GM23248 (cell line): ENCODE results near the gene SPOCK2. TPM values are rescaled to one million over a fixed set of nuclear protein-coding genes. Genes with fewer than 3 reads are reported as not detected.

Source experiments
- DNase-seq: peaks from one replicate; pipeline ENCODE4 v3.0.0-alpha.2; 2015
- H2AFZ ChIP-seq: fragments of 200-600 bp; sonication (generic); 2 replicates; pipeline ENCODE4 v1.6.1; 2016; ENCODE audit warnings: antibody characterized with exemption
- H3F3A ChIP-seq: fragments of 200-600 bp; sonication (generic); 2 replicates; pipeline ENCODE4 v1.6.1; 2016; ENCODE audit warnings: mild to moderate bottlenecking, antibody characterized with exemption, mixed run types; ENCODE audit not compliant: insufficient read depth
- H3K27ac ChIP-seq: fragments of 200-600 bp; sonication (generic); 2 replicates; pipeline ENCODE4 v1.5.1; 2016; ENCODE audit warnings: mild to moderate bottlenecking
- H3K27me3 ChIP-seq: fragments of 200-600 bp; sonication (generic); replicated peaks from 2 replicates; pipeline ENCODE4 v1.6.1; 2016; ENCODE audit warnings: mild to moderate bottlenecking; ENCODE audit not compliant: insufficient read depth
- H3K36me3 ChIP-seq: fragments of 200-600 bp; sonication (generic); 2 replicates; pipeline ENCODE4 v1.6.1; 2016; ENCODE audit warnings: low read depth, mild to moderate bottlenecking
- H3K4me1 ChIP-seq: fragments of 200-600 bp; sonication (generic); 2 replicates; pipeline ENCODE4 v1.6.1; 2016; ENCODE audit warnings: mild to moderate bottlenecking; ENCODE audit not compliant: insufficient read depth
- H3K4me2 ChIP-seq: fragments of 200-600 bp; sonication (generic); one replicate; pipeline ENCODE4 v1.6.1; 2016; ENCODE audit warnings: mild to moderate bottlenecking; ENCODE audit not compliant: unreplicated experiment
- H3K4me3 ChIP-seq: fragments of 200-600 bp; sonication (generic); 2 replicates; pipeline ENCODE4 v1.5.1; 2016; ENCODE audit warnings: mild to moderate bottlenecking
- H3K79me2 ChIP-seq: fragments of 200-600 bp; sonication (generic); 2 replicates; pipeline ENCODE4 v1.6.1; 2016; ENCODE audit warnings: mild to moderate bottlenecking; ENCODE audit not compliant: insufficient read depth
- H3K9ac ChIP-seq: fragments of 200-600 bp; sonication (generic); 2 replicates; pipeline ENCODE4 v1.6.1; 2016; ENCODE audit warnings: mild to moderate bottlenecking
- H3K9me2 ChIP-seq: fragments of 200-600 bp; sonication (generic); 2 replicates; pipeline ENCODE4 v1.6.1; 2016; ENCODE audit warnings: mixed run types, mild to moderate bottlenecking, moderate library complexity; ENCODE audit not compliant: insufficient read depth
- H3K9me3 ChIP-seq: fragments of 200-600 bp; sonication (generic); one replicate; pipeline ENCODE4 v1.6.1; 2017; ENCODE audit warnings: low read depth
- H4K20me1 ChIP-seq: fragments of 200-600 bp; sonication (generic); 2 replicates; pipeline ENCODE4 v1.6.0; 2016; ENCODE audit not compliant: insufficient read depth
- EZH2 ChIP-seq: fragments of 200-600 bp; sonication (generic); IDR thresholded peaks from 2 replicates; pipeline ENCODE4 v1.6.1; 2018; ENCODE audit warnings: antibody characterized with exemption, mild to moderate bottlenecking; ENCODE audit not compliant: insufficient read depth, poor library complexity, severe bottlenecking
- EZH2phosphoT487 ChIP-seq: fragments of 200-600 bp; sonication (generic); IDR thresholded peaks from 2 replicates; pipeline ENCODE4 v1.6.1; 2018; ENCODE audit warnings: antibody characterized with exemption, moderate library complexity, mild to moderate bottlenecking, low read depth; ENCODE audit not compliant: insufficient read depth
- WGBS, 2 experiments: methylation state at CpG; one replicate each; pipeline ENCODE4 v1.1.6; 2015 to 2017; ENCODE audit warnings: low lambda C conversion rate in 2 of 2, low coverage in 1 of 2; ENCODE audit errors: missing lambda C conversion rate in 2 of 2; 5-methylcytosine and 5-hydroxymethylcytosine counted together
- in situ Hi-C: fragments of 300-500 bp; cut with MboI; formaldehyde crosslinking; loops from 2 replicates; pipeline ENCODE4 v1.15.0; 2020
- polyA plus RNA-seq: library from polyadenylated mRNA; unstranded; fragments of >200 nt; fragmentation: Nextera tagmentation; extraction: Ambion mirVana; gene quantifications from 2 replicates; pipeline ENCODE4 v1.2.1, GENCODE V29; 2016
- total RNA-seq: library from RNA; depleted of rRNA; stranded (reverse); fragments of >200 nt; shearing (Covaris generic); gene quantifications from 2 replicates; pipeline ENCODE4 v1.2.3, GENCODE V29; 2014

The SPOCK2 gene
- total and polyA plus RNA-seq, 2 experiments from 2014 or later: 0.04 TPM; not detected in 1

- in situ Hi-C loops: no loop called here
- Histone ChIP-seq H3K9me3 (no peaks in the 10 kb centered on the region), H3K36me3 (no peaks in the 10 kb centered on the region), H3K9ac (no peak overlapping the region), H3K4me2 (no peak overlapping the region), H3K79me2 (no peaks in the 10 kb centered on the region), H3K4me1 (peaks cover 16% of the 10 kb centered on the region), H3K27ac (no peak overlapping the region), H3K27me3 (peaks cover 22% of the 10 kb centered on the region), H4K20me1 (no peaks in the 10 kb centered on the region), H3F3A (peaks cover 14% of the 10 kb centered on the region), H3K4me3 (no peak overlapping the region), H3K9me2 (no peaks in the 10 kb centered on the region), H2AFZ (no peak overlapping the region)
- no peak for TF ChIP-seq EZH2
- TF ChIP-seq EZH2phosphoT487: no peak
- 84 to 87% methylated on average over 4 of the region's 4 CpGs for WGBS, 2 experiments
- no peak for DNase-seq
Observed at GRCh38 chr10:72093450-72093849, 5.1 kb upstream of the SPOCK2 start.

DNA sequence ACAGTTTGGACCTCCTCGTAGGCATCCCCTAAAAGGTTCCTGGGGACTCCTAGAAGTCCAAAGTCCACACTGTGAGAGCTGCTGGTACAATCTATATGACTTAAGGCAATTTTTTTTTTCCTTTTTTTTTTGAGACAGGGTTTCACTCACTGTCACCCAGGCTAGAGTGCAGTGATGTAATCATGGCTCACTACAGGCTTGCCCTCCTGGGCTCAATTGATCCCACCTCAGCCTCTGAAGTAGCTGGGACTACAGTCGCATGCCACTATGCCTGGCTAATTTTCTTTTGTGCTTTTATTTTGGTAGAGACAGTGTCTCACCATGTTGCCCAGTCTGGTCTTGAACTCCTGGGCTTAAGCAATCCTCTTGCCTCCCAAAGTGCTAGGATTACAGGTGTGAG is 4.6 kb upstream of the SPOCK2 start:
- H3K9me3 ChIP-seq: no peaks in the 10 kb centered on the region
- H3K79me2 ChIP-seq: no peaks in the 10 kb centered on the region
- in situ Hi-C loops: no loop called here
- no peak overlapping the region for H3K4me3 ChIP-seq
- no peaks in the 10 kb centered on the region for H4K20me1 ChIP-seq
- H2AFZ ChIP-seq: no peak overlapping the region
- H3K9ac ChIP-seq: no peak overlapping the region
- WGBS, 2 experiments: 100% methylated on average over 2 of the region's 2 CpGs
- H3K9me2 ChIP-seq: no peaks in the 10 kb centered on the region
- no peak overlapping the region for H3K4me2 ChIP-seq
- peaks cover 26% of the 10 kb centered on the region for H3K27me3 ChIP-seq
- no peak overlapping the region for H3K27ac ChIP-seq
- H3K36me3 ChIP-seq: no peaks in the 10 kb centered on the region
- no peak for TF ChIP-seq EZH2phosphoT487
- H3F3A ChIP-seq: peaks cover 9% of the 10 kb centered on the region
- H3K4me1 ChIP-seq: peaks cover 16% of the 10 kb centered on the region
- no peak for DNase-seq

GRCh38 chr10:72092171-72092924 is 4.0 kb upstream of the SPOCK2 start:
- no peaks in the 10 kb centered on the region for H3K9me2 ChIP-seq
- peaks cover 33% of the 10 kb centered on the region for H3K27me3 ChIP-seq
- in situ Hi-C loops: no loop called here
- no peak overlapping the region for H2AFZ ChIP-seq
- H3F3A ChIP-seq: peaks cover 5% of the 10 kb centered on the region
- H3K4me1 ChIP-seq: peaks cover 11% of the 10 kb centered on the region; the same call in 1 of the 2 replicates
- WGBS, 2 experiments: 91 to 94% methylated on average over 8 of the region's 8 CpGs
- H3K9ac ChIP-seq: no peak overlapping the region
- no peak for DNase-seq
- H3K36me3 ChIP-seq: no peaks in the 10 kb centered on the region
- no peak overlapping the region for H3K4me2 ChIP-seq
- no peak overlapping the region for H3K27ac ChIP-seq
- no peaks in the 10 kb centered on the region for H4K20me1 ChIP-seq
- TF ChIP-seq EZH2 (no peak), EZH2phosphoT487 (no peak)
- no peaks in the 10 kb centered on the region for H3K9me3 ChIP-seq
- no peaks in the 10 kb centered on the region for H3K79me2 ChIP-seq
- no peak overlapping the region for H3K4me3 ChIP-seq

- Histone ChIP-seq H2AFZ (no peak overlapping the region), H3K9me3 (no peaks in the 10 kb centered on the region), H3K4me3 (no peak overlapping the region), H3K27me3 (peaks cover 47% of the 10 kb centered on the region), H3K9ac (no peak overlapping the region), H3K4me2 (no peak overlapping the region), H4K20me1 (no peaks in the 10 kb centered on the region), H3F3A (no peaks in the 10 kb centered on the region), H3K9me2 (no peaks in the 10 kb centered on the region), H3K4me1 (0 out of 2 replicates have a peak, but pooled peaks cover 5% of the 10 kb centered on the region), H3K27ac (no peak overlapping the region), H3K36me3 (no peaks in the 10 kb centered on the region), H3K79me2 (no peaks in the 10 kb centered on the region)
- no peak for DNase-seq
- in situ Hi-C loops: no loop called here
- no peak for TF ChIP-seq EZH2phosphoT487
- WGBS, 2 experiments: 93 to 97% methylated on average over 3 of the region's 3 CpGs
Observed at GRCh38 chr10:72090326-72090725, 2.0 kb upstream of the SPOCK2 start.
